IMR-90 (cell line): ENCODE data around the gene TMEM43. TPM values are rescaled to one million over a fixed set of nuclear protein-coding genes. Genes with fewer than 3 reads are reported as not detected.

ENCODE experiments used
- ATAC-seq: fragments of 200-7000 bp; cut with Tn5 transposase; 2 replicates; pipeline ENCODE4 v1.9.1; 2020; ENCODE audit warnings: low read depth, mild to moderate bottlenecking, moderate library complexity
- BruUV-seq: library from RNA; stranded (reverse); fragments of 400-500 nt; replicated peaks from 2 replicates; lab custom pipeline; 2021; lab: Mats Ljungman, UMichigan
- CTCF ChIA-PET: fragments of 300-600 bp; formaldehyde crosslinking; extraction: SDS; loops from one replicate; lab custom pipeline; 2021; ENCODE audit warnings: antibody characterized with exemption; lab: Yijun Ruan, JAX
- POLR2A ChIA-PET: fragments of 300-600 bp; sonication (Branson Sonifier 250); formaldehyde crosslinking; loops from one replicate; lab custom pipeline; 2022; ENCODE audit warnings: antibody characterized with exemption; ENCODE audit not compliant: unreplicated experiment; lab: Charles Lee
- DNase-seq: peaks from one replicate; pipeline ENCODE4 v3.0.0; 2013
- H2AFZ ChIP-seq: replicated peaks from 2 replicates; pipeline ENCODE3; 2013; ENCODE audit warnings: low read length, mild to moderate bottlenecking; ENCODE audit not compliant: poor library complexity
- H2AK5ac ChIP-seq: 2 replicates; pipeline ENCODE4 v1.6.1; 2013; ENCODE audit warnings: low read depth, low read length, inconsistent platforms
- H2AK9ac ChIP-seq: replicated peaks from 2 replicates; pipeline ENCODE3; 2013; ENCODE audit warnings: mild to moderate bottlenecking, low read depth, low read length, moderate library complexity; ENCODE audit not compliant: poor library complexity
- H2BK120ac ChIP-seq: 2 replicates; pipeline ENCODE4 v1.6.1; 2013; ENCODE audit warnings: low read depth, low read length, inconsistent platforms
- H2BK15ac ChIP-seq: 3 replicates; pipeline ENCODE4 v1.6.1; 2013; ENCODE audit warnings: low read depth, low read length, inconsistent platforms
- H2BK20ac ChIP-seq: 2 replicates; pipeline ENCODE4 v1.6.1; 2013; ENCODE audit warnings: low read depth, mild to moderate bottlenecking, inconsistent platforms, low read length, moderate library complexity
- H2BK5ac ChIP-seq: 2 replicates; pipeline ENCODE4 v1.6.1; 2013; ENCODE audit warnings: mild to moderate bottlenecking, low read depth, low read length, inconsistent platforms; ENCODE audit not compliant: poor library complexity, severe bottlenecking
- H3K14ac ChIP-seq: replicated peaks from 2 replicates; pipeline ENCODE4 v1.6.1; 2013; ENCODE audit warnings: low read depth, low read length, inconsistent platforms
- H3K18ac ChIP-seq: 2 replicates; pipeline ENCODE4 v1.6.1; 2013; ENCODE audit warnings: low read depth, low read length, control low read depth
- H3K23ac ChIP-seq: 2 replicates; pipeline ENCODE4 v1.6.1; 2013; ENCODE audit warnings: low read depth, low read length, inconsistent platforms
- H3K27ac ChIP-seq: 2 replicates; pipeline ENCODE4 v1.5.1; 2013; ENCODE audit warnings: mild to moderate bottlenecking, control low read depth, low read length; ENCODE audit not compliant: insufficient read depth
- H3K27me3 ChIP-seq: 2 replicates; pipeline ENCODE4 v1.6.1; 2013; ENCODE audit warnings: low read length; ENCODE audit not compliant: control insufficient read depth, insufficient read depth
- H3K36me3 ChIP-seq: 2 replicates; pipeline ENCODE4 v1.6.1; 2013; ENCODE audit warnings: low read length, mixed read lengths; ENCODE audit not compliant: control insufficient read depth, insufficient read depth
- H3K4ac ChIP-seq: 2 replicates; pipeline ENCODE4 v1.6.1; 2013; ENCODE audit warnings: low read depth, low read length, inconsistent platforms
- H3K4me1 ChIP-seq: 2 replicates; pipeline ENCODE4 v1.6.1; 2013; ENCODE audit warnings: low read length, mixed read lengths; ENCODE audit not compliant: control insufficient read depth, insufficient read depth
- H3K4me2 ChIP-seq: 2 replicates; pipeline ENCODE4 v1.6.1; 2013; ENCODE audit warnings: low read depth, mild to moderate bottlenecking, control low read depth, low read length, moderate library complexity
- H3K4me3 ChIP-seq: 2 replicates; pipeline ENCODE4 v1.5.1; 2013; ENCODE audit warnings: low read depth, mild to moderate bottlenecking, control low read depth, low read length, moderate library complexity; ENCODE audit not compliant: insufficient read depth
- H3K56ac ChIP-seq: 2 replicates; pipeline ENCODE4 v1.6.1; 2013; ENCODE audit warnings: low read length, inconsistent platforms; ENCODE audit not compliant: insufficient read depth; ENCODE audit errors: extremely low read depth
- H3K79me1 ChIP-seq, 2 experiments: 2 replicates each; pipeline ENCODE4 v1.6.1; 2013; ENCODE audit warnings: low read length in 2 of 2, inconsistent platforms in 1 of 2, low read depth in 1 of 2
- H3K9ac ChIP-seq: 2 replicates; pipeline ENCODE4 v1.6.1; 2013; ENCODE audit warnings: low read depth, low read length, control low read depth
- H3K9me1 ChIP-seq: 2 replicates; pipeline ENCODE4 v1.6.1; 2013; ENCODE audit warnings: low read length, inconsistent platforms; ENCODE audit not compliant: insufficient read depth
- H3K9me3 ChIP-seq: 2 replicates; pipeline ENCODE4 v1.6.1; 2013; ENCODE audit warnings: low read length; ENCODE audit not compliant: control insufficient read depth, insufficient read depth
- H4K20me1 ChIP-seq: 2 replicates; pipeline ENCODE4 v1.6.1; 2013; ENCODE audit warnings: low read length, inconsistent platforms; ENCODE audit not compliant: insufficient read depth
- H4K5ac ChIP-seq: 2 replicates; pipeline ENCODE4 v1.6.1; 2013; ENCODE audit warnings: mild to moderate bottlenecking, low read depth, low read length, control low read depth
- H4K8ac ChIP-seq, 2 experiments: 2 replicates each; pipeline ENCODE4 v1.6.1; 2013; ENCODE audit warnings: low read depth in 2 of 2, low read length in 2 of 2, control low read depth in 1 of 2, inconsistent platforms in 1 of 2
- H4K91ac ChIP-seq: 2 replicates; pipeline ENCODE4 v1.6.1; 2013; ENCODE audit warnings: low read depth, low read length, inconsistent platforms; ENCODE audit not compliant: insufficient read depth
- BHLHE40 ChIP-seq: fragments of 150-350 bp; IDR thresholded peaks from 2 replicates; pipeline ENCODE4 v1.6.1; 2016; ENCODE audit warnings: mild to moderate bottlenecking, low read depth, low read length
- CEBPB ChIP-seq: IDR thresholded peaks from 2 replicates; pipeline ENCODE4 v1.6.1; 2012; ENCODE audit warnings: low read depth, low read length, improper control_type of control experiment
- CHD1 ChIP-seq: IDR thresholded peaks from 2 replicates; pipeline ENCODE4 v1.6.1; 2012; ENCODE audit warnings: low read depth, low read length, improper control_type of control experiment
- FOS ChIP-seq: fragments of 150-350 bp; IDR thresholded peaks from 2 replicates; pipeline ENCODE4 v1.6.1; 2016; ENCODE audit warnings: low read depth, low read length
- MAFK ChIP-seq: IDR thresholded peaks from 2 replicates; pipeline ENCODE4 v1.6.1; 2012; ENCODE audit warnings: low read depth, low read length, improper control_type of control experiment
- MAZ ChIP-seq: IDR thresholded peaks from 2 replicates; pipeline ENCODE4 v1.6.1; 2012; ENCODE audit warnings: low read depth, mild to moderate bottlenecking, low read length, improper control_type of control experiment, moderate library complexity, borderline replicate concordance
- MXI1 ChIP-seq: IDR thresholded peaks from 2 replicates; pipeline ENCODE4 v1.6.1; 2012; ENCODE audit warnings: low read depth, mild to moderate bottlenecking, low read length, moderate library complexity, borderline replicate concordance
- NFE2L2 ChIP-seq: fragments of 150-350 bp; IDR thresholded peaks from 2 replicates; pipeline ENCODE4 v1.6.1; 2016; ENCODE audit warnings: low read depth, mild to moderate bottlenecking, low read length
- POLR2A ChIP-seq: IDR thresholded peaks from 2 replicates; pipeline ENCODE4 v1.6.1; 2012; ENCODE audit warnings: mild to moderate bottlenecking, low read depth, low read length
- RAD21 ChIP-seq: IDR thresholded peaks from 2 replicates; pipeline ENCODE4 v1.6.1; 2012; ENCODE audit warnings: low read length, improper control_type of control experiment
- RCOR1 ChIP-seq: IDR thresholded peaks from 2 replicates; pipeline ENCODE4 v1.6.1; 2012; ENCODE audit warnings: mild to moderate bottlenecking, low read length, improper control_type of control experiment; ENCODE audit not compliant: insufficient replicate concordance
- RFX5 ChIP-seq: IDR thresholded peaks from 2 replicates; pipeline ENCODE4 v1.8.0; 2012; ENCODE audit warnings: low read depth, mild to moderate bottlenecking, low read length, moderate library complexity
- SMC3 ChIP-seq: fragments of 150-350 bp; IDR thresholded peaks from 2 replicates; pipeline ENCODE4 v1.6.1; 2016; ENCODE audit warnings: low read depth, mild to moderate bottlenecking, antibody characterized with exemption, low read length, moderate library complexity
- WGBS, 2 experiments: methylation state at CpG; one replicate each; pipeline versions ENCODE4 v1.1.5 to v1.1.7; 2013; ENCODE audit warnings: missing lambda C conversion rate in 2 of 2; ENCODE audit not compliant: insufficient read length in 1 of 2; ENCODE audit errors: extremely low coverage in 2 of 2; 5-methylcytosine and 5-hydroxymethylcytosine counted together
- dilution Hi-C: fragments of 300-500 bp; cut with HindIII; formaldehyde crosslinking; loops from one replicate; pipeline ENCODE4 v1.14.3; 2018; ENCODE audit warnings: low sequenced_read_pairs; ENCODE audit not compliant: unreplicated experiment
- in situ Hi-C: fragments of 300-500 bp; cut with MboI; formaldehyde crosslinking; loops from 3 replicates; pipeline ENCODE4 v1.14.3; 2019; ENCODE audit warnings: low sequenced_read_pairs, inconsistent platforms, mixed read lengths
- intact Hi-C: fragments of 100-400 bp; cut with micrococcal nuclease; formaldehyde crosslinking; loops from 2 replicates; pipeline ENCODE4 v1.10.0; 2022
- polyA plus RNA-seq, 3 experiments: library from polyadenylated mRNA; depleted of rRNA; stranded (reverse); fragments of >200 nt; gene quantifications; 2 replicates each; pipeline ENCODE4 v1.2.3, GENCODE V29; 2012; ENCODE audit warnings: low replicate concordance in 1 of 3
- total RNA-seq: library from RNA; depleted of rRNA; stranded (reverse); fragments of >200 nt; gene quantifications from 2 replicates; pipeline ENCODE4 v1.2.3, GENCODE V29; 2012
- TF ChIP-seq, protein P1 (sequence below): conservative IDR thresholded peaks from 2 replicates; pipeline ENCODE4 v1.5.1; 2012; ENCODE audit warnings: mild to moderate bottlenecking, low read depth, low read length, improper control_type of control experiment
- TF ChIP-seq, protein P2 (sequence below): fragments of 150-350 bp; IDR thresholded peaks from 2 replicates; pipeline ENCODE4 v1.6.1; 2017; ENCODE audit warnings: mild to moderate bottlenecking, antibody characterized with exemption, low read length, low read depth
- TF ChIP-seq, protein P3 (sequence below): fragments of 150-350 bp; IDR thresholded peaks from 2 replicates; pipeline ENCODE4 v1.6.1; 2016; ENCODE audit warnings: low read depth, mild to moderate bottlenecking, low read length, moderate library complexity, borderline replicate concordance

TMEM43 gene
- total and polyA plus RNA-seq, 2 of the 4 experiments (the other 2 are of a cell fraction) = 109 to 114 TPM

DNA sequence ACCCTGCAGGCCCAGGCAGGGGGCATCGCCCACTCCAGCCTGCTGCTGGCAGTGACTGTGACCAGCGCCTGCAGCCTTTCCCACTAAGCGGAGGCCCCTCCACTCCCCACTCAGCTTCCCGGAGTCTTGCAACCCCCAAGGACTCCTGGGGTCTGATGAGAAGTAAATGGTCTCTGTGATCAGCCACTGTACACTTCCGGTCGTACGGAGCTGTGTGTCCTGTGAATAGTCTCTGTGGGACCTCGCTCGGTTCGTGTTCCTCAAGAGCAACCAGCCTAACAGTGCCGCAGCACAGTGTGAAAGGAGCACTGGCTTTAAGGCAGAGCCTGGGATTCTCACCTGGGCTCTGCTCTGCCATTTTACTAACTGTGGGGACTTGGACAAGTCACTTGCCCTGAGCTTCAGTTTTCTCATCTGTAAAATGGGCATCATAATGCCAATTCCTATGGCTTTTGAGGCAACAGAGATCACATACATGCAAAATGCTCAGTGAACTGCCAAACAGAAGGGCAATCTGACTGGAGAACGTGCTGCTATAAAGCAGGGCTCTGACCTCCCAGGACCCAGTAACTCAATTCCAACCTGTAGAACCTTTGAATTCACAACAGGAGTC, 26.7 kb downstream of the TMEM43 start:
- H2AFZ ChIP-seq = no peak overlapping the region
- TF ChIP-seq RFX5 (no peak), CEBPB (no peak), CHD1 (no peak), MAZ (no peak), RAD21 (no peak), MXI1 (no peak), BHLHE40 (no peak), RCOR1 (no peak), SMC3 (no peak), MAFK (no peak), NFE2L2 (no peak), POLR2A (no peak), FOS (no peak)
- TF ChIP-seq, protein P1, sequence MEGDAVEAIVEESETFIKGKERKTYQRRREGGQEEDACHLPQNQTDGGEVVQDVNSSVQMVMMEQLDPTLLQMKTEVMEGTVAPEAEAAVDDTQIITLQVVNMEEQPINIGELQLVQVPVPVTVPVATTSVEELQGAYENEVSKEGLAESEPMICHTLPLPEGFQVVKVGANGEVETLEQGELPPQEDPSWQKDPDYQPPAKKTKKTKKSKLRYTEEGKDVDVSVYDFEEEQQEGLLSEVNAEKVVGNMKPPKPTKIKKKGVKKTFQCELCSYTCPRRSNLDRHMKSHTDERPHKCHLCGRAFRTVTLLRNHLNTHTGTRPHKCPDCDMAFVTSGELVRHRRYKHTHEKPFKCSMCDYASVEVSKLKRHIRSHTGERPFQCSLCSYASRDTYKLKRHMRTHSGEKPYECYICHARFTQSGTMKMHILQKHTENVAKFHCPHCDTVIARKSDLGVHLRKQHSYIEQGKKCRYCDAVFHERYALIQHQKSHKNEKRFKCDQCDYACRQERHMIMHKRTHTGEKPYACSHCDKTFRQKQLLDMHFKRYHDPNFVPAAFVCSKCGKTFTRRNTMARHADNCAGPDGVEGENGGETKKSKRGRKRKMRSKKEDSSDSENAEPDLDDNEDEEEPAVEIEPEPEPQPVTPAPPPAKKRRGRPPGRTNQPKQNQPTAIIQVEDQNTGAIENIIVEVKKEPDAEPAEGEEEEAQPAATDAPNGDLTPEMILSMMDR = no peak
- TF ChIP-seq, protein P2, sequence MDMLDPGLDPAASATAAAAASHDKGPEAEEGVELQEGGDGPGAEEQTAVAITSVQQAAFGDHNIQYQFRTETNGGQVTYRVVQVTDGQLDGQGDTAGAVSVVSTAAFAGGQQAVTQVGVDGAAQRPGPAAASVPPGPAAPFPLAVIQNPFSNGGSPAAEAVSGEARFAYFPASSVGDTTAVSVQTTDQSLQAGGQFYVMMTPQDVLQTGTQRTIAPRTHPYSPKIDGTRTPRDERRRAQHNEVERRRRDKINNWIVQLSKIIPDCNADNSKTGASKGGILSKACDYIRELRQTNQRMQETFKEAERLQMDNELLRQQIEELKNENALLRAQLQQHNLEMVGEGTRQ = no peak
- TF ChIP-seq, protein P3, sequence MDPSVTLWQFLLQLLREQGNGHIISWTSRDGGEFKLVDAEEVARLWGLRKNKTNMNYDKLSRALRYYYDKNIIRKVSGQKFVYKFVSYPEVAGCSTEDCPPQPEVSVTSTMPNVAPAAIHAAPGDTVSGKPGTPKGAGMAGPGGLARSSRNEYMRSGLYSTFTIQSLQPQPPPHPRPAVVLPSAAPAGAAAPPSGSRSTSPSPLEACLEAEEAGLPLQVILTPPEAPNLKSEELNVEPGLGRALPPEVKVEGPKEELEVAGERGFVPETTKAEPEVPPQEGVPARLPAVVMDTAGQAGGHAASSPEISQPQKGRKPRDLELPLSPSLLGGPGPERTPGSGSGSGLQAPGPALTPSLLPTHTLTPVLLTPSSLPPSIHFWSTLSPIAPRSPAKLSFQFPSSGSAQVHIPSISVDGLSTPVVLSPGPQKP = no peak
- no peak overlapping the region for H4K5ac ChIP-seq
- no peak for DNase-seq
- H3K79me1 ChIP-seq = peaks cover 18 to 23% of the 10 kb centered on the region in 2 experiments
- no peak overlapping the region for H2BK5ac ChIP-seq
- peaks cover 63% of the 10 kb centered on the region for H3K36me3 ChIP-seq
- 100% methylated on average over 1 of the region's 12 CpGs; no CpG with 5 or more reads in 1 of the 2 experiments for WGBS, 2 experiments
- no peaks in the 10 kb centered on the region for H3K9me3 ChIP-seq
- POLR2A ChIA-PET = no interaction called here
- H3K27ac ChIP-seq = no peak overlapping the region
- no peak overlapping the region for H3K4me2 ChIP-seq
- dilution Hi-C loops (no loop called here), in situ Hi-C loops (no loop called here), intact Hi-C loops (no loop called here)
- no peak overlapping the region for H2BK20ac ChIP-seq
- no peak overlapping the region for H4K91ac ChIP-seq
- H3K23ac ChIP-seq = no peak overlapping the region
- no peak overlapping the region for H4K8ac ChIP-seq
- no peaks in the 10 kb centered on the region for H3K27me3 ChIP-seq
- no peak overlapping the region for H3K4me3 ChIP-seq
- H4K20me1 ChIP-seq = no peaks in the 10 kb centered on the region
- no peak overlapping the region for H3K14ac ChIP-seq
- no peak overlapping the region for H2AK9ac ChIP-seq
- H3K56ac ChIP-seq = no peak overlapping the region
- H3K18ac ChIP-seq = no peak overlapping the region
- H3K9ac ChIP-seq = no peak overlapping the region
- no peak overlapping the region for H2AK5ac ChIP-seq
- H2BK15ac ChIP-seq = no peak overlapping the region
- H3K4ac ChIP-seq = no peak overlapping the region
- CTCF ChIA-PET = no interaction called here
- no peak overlapping the region for H2BK120ac ChIP-seq
- H3K4me1 ChIP-seq = no peaks in the 10 kb centered on the region
- BruUV-seq = no TSS peak
- no peaks in the 10 kb centered on the region; the same call in 1 of the 2 replicates for H3K9me1 ChIP-seq
- ATAC-seq = no peak
